HG03432 (cell line): ENCODE measurements around the gene HSPA4L.

Source experiments
- ATAC-seq: cut with Tn5 transposase; IDR thresholded peaks from one replicate; pipeline ENCODE4 v1.9.1; 2021; ENCODE audit warnings: mild to moderate bottlenecking, moderate library complexity; ENCODE audit not compliant: unreplicated experiment

HSPA4L gene

GRCh38 chr4:127856813-127857447 lies 74.8 kb downstream of the HSPA4L start:
- ATAC-seq = peak; percentile 93

GRCh38 chr4:127857641-127858040 lies 75.5 kb downstream of the HSPA4L start:
- no peak for ATAC-seq

- no peak for ATAC-seq
These were observed 86.1 kb downstream of the HSPA4L start for GRCh38 chr4:127868196-127868595.

- ATAC-seq = no peak
These were observed 88.2 kb downstream of the HSPA4L start for GRCh38 chr4:127870281-127870680.

- ATAC-seq = no peak
These were observed 88.6 kb downstream of the HSPA4L start for GRCh38 chr4:127870688-127871087.

GRCh38 chr4:127875791-127876190 lies 93.7 kb downstream of the HSPA4L start:
- no peak for ATAC-seq

GRCh38 chr4:127880763-127881562 lies 98.8 kb downstream of the HSPA4L start, which contains the start of gene PLK4:
Gene PLK4, plus strand, starts transcription at chr4:127880893. Its CDS starts 242 bp downstream, at chr4:127881135.
- peak; percentile 93 for ATAC-seq

- ATAC-seq = peak; percentile 48
These were observed 99.4 kb downstream of the HSPA4L start for GRCh38 chr4:127881563-127881864.

GRCh38 chr4:127888559-127888958 lies 106.4 kb downstream of the HSPA4L start:
- no peak for ATAC-seq

- ATAC-seq = no peak
These were observed 107.8 kb downstream of the HSPA4L start for GRCh38 chr4:127889903-127890302.
